IMR-90 (cell line): ENCODE results near the gene C1QTNF5. TPM values are rescaled to one million over a fixed set of nuclear protein-coding genes. Genes with fewer than 3 reads are reported as not detected.

Experiments
- ATAC-seq: fragments of 200-7000 bp; cut with Tn5 transposase; 2 replicates; pipeline ENCODE4 v1.9.1; 2020; ENCODE audit warnings: low read depth, mild to moderate bottlenecking, moderate library complexity
- BruUV-seq: library from RNA; stranded (reverse); fragments of 400-500 nt; replicated peaks from 2 replicates; lab custom pipeline; 2021; lab: Mats Ljungman, UMichigan
- CTCF ChIA-PET: fragments of 300-600 bp; formaldehyde crosslinking; extraction: SDS; loops from one replicate; lab custom pipeline; 2021; ENCODE audit warnings: antibody characterized with exemption; lab: Yijun Ruan, JAX
- POLR2A ChIA-PET: fragments of 300-600 bp; sonication (Branson Sonifier 250); formaldehyde crosslinking; loops from one replicate; lab custom pipeline; 2022; ENCODE audit warnings: antibody characterized with exemption; ENCODE audit not compliant: unreplicated experiment; lab: Charles Lee
- DNase-seq: peaks from one replicate; pipeline ENCODE4 v3.0.0; 2013
- H2AFZ ChIP-seq: replicated peaks from 2 replicates; pipeline ENCODE3; 2013; ENCODE audit warnings: low read length, mild to moderate bottlenecking; ENCODE audit not compliant: poor library complexity
- H2AK5ac ChIP-seq: 2 replicates; pipeline ENCODE4 v1.6.1; 2013; ENCODE audit warnings: low read depth, low read length, inconsistent platforms
- H2AK9ac ChIP-seq: replicated peaks from 2 replicates; pipeline ENCODE3; 2013; ENCODE audit warnings: mild to moderate bottlenecking, low read depth, low read length, moderate library complexity; ENCODE audit not compliant: poor library complexity
- H2BK120ac ChIP-seq: 2 replicates; pipeline ENCODE4 v1.6.1; 2013; ENCODE audit warnings: low read depth, low read length, inconsistent platforms
- H2BK15ac ChIP-seq: 3 replicates; pipeline ENCODE4 v1.6.1; 2013; ENCODE audit warnings: low read depth, low read length, inconsistent platforms
- H2BK20ac ChIP-seq: 2 replicates; pipeline ENCODE4 v1.6.1; 2013; ENCODE audit warnings: low read depth, mild to moderate bottlenecking, inconsistent platforms, low read length, moderate library complexity
- H2BK5ac ChIP-seq: 2 replicates; pipeline ENCODE4 v1.6.1; 2013; ENCODE audit warnings: mild to moderate bottlenecking, low read depth, low read length, inconsistent platforms; ENCODE audit not compliant: poor library complexity, severe bottlenecking
- H3K14ac ChIP-seq: replicated peaks from 2 replicates; pipeline ENCODE4 v1.6.1; 2013; ENCODE audit warnings: low read depth, low read length, inconsistent platforms
- H3K18ac ChIP-seq: 2 replicates; pipeline ENCODE4 v1.6.1; 2013; ENCODE audit warnings: low read depth, low read length, control low read depth
- H3K23ac ChIP-seq: 2 replicates; pipeline ENCODE4 v1.6.1; 2013; ENCODE audit warnings: low read depth, low read length, inconsistent platforms
- H3K27ac ChIP-seq: 2 replicates; pipeline ENCODE4 v1.5.1; 2013; ENCODE audit warnings: mild to moderate bottlenecking, control low read depth, low read length; ENCODE audit not compliant: insufficient read depth
- H3K27me3 ChIP-seq: 2 replicates; pipeline ENCODE4 v1.6.1; 2013; ENCODE audit warnings: low read length; ENCODE audit not compliant: control insufficient read depth, insufficient read depth
- H3K36me3 ChIP-seq: 2 replicates; pipeline ENCODE4 v1.6.1; 2013; ENCODE audit warnings: low read length, mixed read lengths; ENCODE audit not compliant: control insufficient read depth, insufficient read depth
- H3K4ac ChIP-seq: 2 replicates; pipeline ENCODE4 v1.6.1; 2013; ENCODE audit warnings: low read depth, low read length, inconsistent platforms
- H3K4me1 ChIP-seq: 2 replicates; pipeline ENCODE4 v1.6.1; 2013; ENCODE audit warnings: low read length, mixed read lengths; ENCODE audit not compliant: control insufficient read depth, insufficient read depth
- H3K4me2 ChIP-seq: 2 replicates; pipeline ENCODE4 v1.6.1; 2013; ENCODE audit warnings: low read depth, mild to moderate bottlenecking, control low read depth, low read length, moderate library complexity
- H3K4me3 ChIP-seq: 2 replicates; pipeline ENCODE4 v1.5.1; 2013; ENCODE audit warnings: low read depth, mild to moderate bottlenecking, control low read depth, low read length, moderate library complexity; ENCODE audit not compliant: insufficient read depth
- H3K56ac ChIP-seq: 2 replicates; pipeline ENCODE4 v1.6.1; 2013; ENCODE audit warnings: low read length, inconsistent platforms; ENCODE audit not compliant: insufficient read depth; ENCODE audit errors: extremely low read depth
- H3K79me1 ChIP-seq, 2 experiments: 2 replicates each; pipeline ENCODE4 v1.6.1; 2013; ENCODE audit warnings: low read length in 2 of 2, inconsistent platforms in 1 of 2, low read depth in 1 of 2
- H3K9ac ChIP-seq: 2 replicates; pipeline ENCODE4 v1.6.1; 2013; ENCODE audit warnings: low read depth, low read length, control low read depth
- H3K9me1 ChIP-seq: 2 replicates; pipeline ENCODE4 v1.6.1; 2013; ENCODE audit warnings: low read length, inconsistent platforms; ENCODE audit not compliant: insufficient read depth
- H3K9me3 ChIP-seq: 2 replicates; pipeline ENCODE4 v1.6.1; 2013; ENCODE audit warnings: low read length; ENCODE audit not compliant: control insufficient read depth, insufficient read depth
- H4K20me1 ChIP-seq: 2 replicates; pipeline ENCODE4 v1.6.1; 2013; ENCODE audit warnings: low read length, inconsistent platforms; ENCODE audit not compliant: insufficient read depth
- H4K5ac ChIP-seq: 2 replicates; pipeline ENCODE4 v1.6.1; 2013; ENCODE audit warnings: mild to moderate bottlenecking, low read depth, low read length, control low read depth
- H4K8ac ChIP-seq, 2 experiments: 2 replicates each; pipeline ENCODE4 v1.6.1; 2013; ENCODE audit warnings: low read depth in 2 of 2, low read length in 2 of 2, control low read depth in 1 of 2, inconsistent platforms in 1 of 2
- H4K91ac ChIP-seq: 2 replicates; pipeline ENCODE4 v1.6.1; 2013; ENCODE audit warnings: low read depth, low read length, inconsistent platforms; ENCODE audit not compliant: insufficient read depth
- BHLHE40 ChIP-seq: fragments of 150-350 bp; IDR thresholded peaks from 2 replicates; pipeline ENCODE4 v1.6.1; 2016; ENCODE audit warnings: mild to moderate bottlenecking, low read depth, low read length
- CEBPB ChIP-seq: IDR thresholded peaks from 2 replicates; pipeline ENCODE4 v1.6.1; 2012; ENCODE audit warnings: low read depth, low read length, improper control_type of control experiment
- CHD1 ChIP-seq: IDR thresholded peaks from 2 replicates; pipeline ENCODE4 v1.6.1; 2012; ENCODE audit warnings: low read depth, low read length, improper control_type of control experiment
- FOS ChIP-seq: fragments of 150-350 bp; IDR thresholded peaks from 2 replicates; pipeline ENCODE4 v1.6.1; 2016; ENCODE audit warnings: low read depth, low read length
- MAFK ChIP-seq: IDR thresholded peaks from 2 replicates; pipeline ENCODE4 v1.6.1; 2012; ENCODE audit warnings: low read depth, low read length, improper control_type of control experiment
- MAZ ChIP-seq: IDR thresholded peaks from 2 replicates; pipeline ENCODE4 v1.6.1; 2012; ENCODE audit warnings: low read depth, mild to moderate bottlenecking, low read length, improper control_type of control experiment, moderate library complexity, borderline replicate concordance
- MXI1 ChIP-seq: IDR thresholded peaks from 2 replicates; pipeline ENCODE4 v1.6.1; 2012; ENCODE audit warnings: low read depth, mild to moderate bottlenecking, low read length, moderate library complexity, borderline replicate concordance
- NFE2L2 ChIP-seq: fragments of 150-350 bp; IDR thresholded peaks from 2 replicates; pipeline ENCODE4 v1.6.1; 2016; ENCODE audit warnings: low read depth, mild to moderate bottlenecking, low read length
- RCOR1 ChIP-seq: IDR thresholded peaks from 2 replicates; pipeline ENCODE4 v1.6.1; 2012; ENCODE audit warnings: mild to moderate bottlenecking, low read length, improper control_type of control experiment; ENCODE audit not compliant: insufficient replicate concordance
- RFX5 ChIP-seq: IDR thresholded peaks from 2 replicates; pipeline ENCODE4 v1.8.0; 2012; ENCODE audit warnings: low read depth, mild to moderate bottlenecking, low read length, moderate library complexity
- SMC3 ChIP-seq: fragments of 150-350 bp; IDR thresholded peaks from 2 replicates; pipeline ENCODE4 v1.6.1; 2016; ENCODE audit warnings: low read depth, mild to moderate bottlenecking, antibody characterized with exemption, low read length, moderate library complexity
- WGBS, 2 experiments: methylation state at CpG; one replicate each; pipeline versions ENCODE4 v1.1.5 to v1.1.7; 2013; ENCODE audit warnings: missing lambda C conversion rate in 2 of 2; ENCODE audit not compliant: insufficient read length in 1 of 2; ENCODE audit errors: extremely low coverage in 2 of 2; 5-methylcytosine and 5-hydroxymethylcytosine counted together
- dilution Hi-C: fragments of 300-500 bp; cut with HindIII; formaldehyde crosslinking; loops from one replicate; pipeline ENCODE4 v1.14.3; 2018; ENCODE audit warnings: low sequenced_read_pairs; ENCODE audit not compliant: unreplicated experiment
- in situ Hi-C: fragments of 300-500 bp; cut with MboI; formaldehyde crosslinking; loops from 3 replicates; pipeline ENCODE4 v1.14.3; 2019; ENCODE audit warnings: low sequenced_read_pairs, inconsistent platforms, mixed read lengths
- intact Hi-C: fragments of 100-400 bp; cut with micrococcal nuclease; formaldehyde crosslinking; loops from 2 replicates; pipeline ENCODE4 v1.10.0; 2022
- polyA plus RNA-seq, 3 experiments: library from polyadenylated mRNA; depleted of rRNA; stranded (reverse); fragments of >200 nt; gene quantifications; 2 replicates each; pipeline ENCODE4 v1.2.3, GENCODE V29; 2012; ENCODE audit warnings: low replicate concordance in 1 of 3
- total RNA-seq: library from RNA; depleted of rRNA; stranded (reverse); fragments of >200 nt; gene quantifications from 2 replicates; pipeline ENCODE4 v1.2.3, GENCODE V29; 2012
- TF ChIP-seq, protein P1 (sequence below): fragments of 150-350 bp; IDR thresholded peaks from 2 replicates; pipeline ENCODE4 v1.6.1; 2017; ENCODE audit warnings: mild to moderate bottlenecking, antibody characterized with exemption, low read length, low read depth
- TF ChIP-seq, protein P2 (sequence below): conservative IDR thresholded peaks from 2 replicates; pipeline ENCODE4 v1.5.1; 2012; ENCODE audit warnings: mild to moderate bottlenecking, low read depth, low read length, improper control_type of control experiment
- TF ChIP-seq, protein P3 (sequence below): fragments of 150-350 bp; IDR thresholded peaks from 2 replicates; pipeline ENCODE4 v1.6.1; 2016; ENCODE audit warnings: low read depth, mild to moderate bottlenecking, low read length, moderate library complexity, borderline replicate concordance

C1QTNF5 gene
- total and polyA plus RNA-seq, 2 of the 4 experiments (the other 2 are of a cell fraction) = 2.0 to 5.4 TPM

DNA sequence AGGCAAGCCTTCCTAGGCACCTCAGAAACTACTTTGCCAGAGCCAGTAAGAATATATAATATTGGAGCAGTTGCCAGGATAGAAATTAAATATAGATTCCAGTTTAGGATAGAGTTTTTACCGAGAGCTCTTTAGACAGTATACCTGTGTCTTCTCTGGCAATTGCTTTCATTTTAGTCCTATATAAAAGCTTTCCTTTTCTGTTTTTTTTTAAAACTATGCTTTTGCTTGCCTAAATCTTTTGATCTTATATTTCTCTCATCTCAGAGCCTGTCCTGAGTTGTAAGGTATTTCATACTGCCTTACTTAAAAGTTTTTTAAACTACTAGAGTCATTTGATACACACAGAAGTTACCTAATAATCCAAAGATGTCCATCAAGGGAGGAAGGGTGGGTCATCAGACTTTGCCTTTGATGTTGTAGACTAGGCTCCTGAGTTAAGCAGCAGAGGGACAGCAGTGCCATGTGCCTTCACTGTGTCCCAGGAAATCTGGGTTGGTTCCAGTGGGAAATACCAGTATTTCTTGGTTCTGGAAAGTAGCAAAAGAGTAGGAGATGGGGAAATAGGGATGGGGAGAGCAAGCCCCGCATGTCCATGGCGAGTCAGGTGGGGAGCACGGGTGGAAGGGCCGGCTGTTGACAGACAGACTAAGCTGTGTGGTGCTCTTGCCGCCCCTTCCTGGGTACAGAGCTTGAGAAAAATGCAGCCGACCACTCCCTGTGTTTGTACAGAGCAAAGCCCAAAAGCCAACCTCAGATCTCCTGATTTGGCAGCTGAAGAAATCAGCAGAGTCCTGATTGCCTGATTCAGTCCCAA is 34.9 kb downstream of the C1QTNF5 start:
- H3K9me1 ChIP-seq = peaks cover 13% of the 10 kb centered on the region
- peaks cover 14 to 44% of the 10 kb centered on the region in 2 experiments for H3K79me1 ChIP-seq
- ChIA-PET CTCF (interaction anchor here (0.6 to 1.1 kb wide), 4 partner anchors 10 to 396 kb away, joined by 3 to 4 read pairs (median 4); no protein-coding TSS in a partner anchor), POLR2A (no interaction called here)
- H2BK120ac ChIP-seq = no peak overlapping the region
- dilution Hi-C loops (no loop called here), in situ Hi-C loops (no loop called here), intact Hi-C loops (no loop called here)
- H4K8ac ChIP-seq = no peak overlapping the region
- H2AK9ac ChIP-seq = no peak overlapping the region
- no peak overlapping the region for H3K4me2 ChIP-seq
- no peak overlapping the region for H3K23ac ChIP-seq
- no peak overlapping the region; the same call in 1 of the 2 replicates for H3K4ac ChIP-seq
- H3K4me3 ChIP-seq = no peak overlapping the region
- no peak for DNase-seq
- no peak overlapping the region for H2AFZ ChIP-seq
- no peak overlapping the region; the same call in 1 of the 2 replicates for H3K14ac ChIP-seq
- peaks cover 44% of the 10 kb centered on the region for H3K36me3 ChIP-seq
- H3K27me3 ChIP-seq = no peaks in the 10 kb centered on the region
- peak overlapping the region; percentile 11; the same call in 1 of the 2 replicates for H3K27ac ChIP-seq
- H2BK15ac ChIP-seq = no peak overlapping the region
- no peak overlapping the region for H2BK20ac ChIP-seq
- no peak overlapping the region for H3K56ac ChIP-seq
- no peak overlapping the region for H4K91ac ChIP-seq
- no peak overlapping the region for H3K18ac ChIP-seq
- no peak overlapping the region for H3K9ac ChIP-seq
- BruUV-seq = no TSS peak
- no peak overlapping the region for H2BK5ac ChIP-seq
- H4K5ac ChIP-seq = no peak overlapping the region
- peak; percentile 9; the same call in 1 of the 2 replicates for ATAC-seq
- peaks cover 7% of the 10 kb centered on the region for H4K20me1 ChIP-seq
- WGBS, 2 experiments = 93% methylated on average over 3 of the region's 7 CpGs; no CpG with 5 or more reads in 1 of the 2 experiments
- no peak overlapping the region for H2AK5ac ChIP-seq
- peaks cover 8% of the 10 kb centered on the region for H3K4me1 ChIP-seq
- H3K9me3 ChIP-seq = no peaks in the 10 kb centered on the region
- TF ChIP-seq NFE2L2 = no peak
- TF ChIP-seq, protein P1, sequence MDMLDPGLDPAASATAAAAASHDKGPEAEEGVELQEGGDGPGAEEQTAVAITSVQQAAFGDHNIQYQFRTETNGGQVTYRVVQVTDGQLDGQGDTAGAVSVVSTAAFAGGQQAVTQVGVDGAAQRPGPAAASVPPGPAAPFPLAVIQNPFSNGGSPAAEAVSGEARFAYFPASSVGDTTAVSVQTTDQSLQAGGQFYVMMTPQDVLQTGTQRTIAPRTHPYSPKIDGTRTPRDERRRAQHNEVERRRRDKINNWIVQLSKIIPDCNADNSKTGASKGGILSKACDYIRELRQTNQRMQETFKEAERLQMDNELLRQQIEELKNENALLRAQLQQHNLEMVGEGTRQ = no peak
- TF ChIP-seq, protein P2, sequence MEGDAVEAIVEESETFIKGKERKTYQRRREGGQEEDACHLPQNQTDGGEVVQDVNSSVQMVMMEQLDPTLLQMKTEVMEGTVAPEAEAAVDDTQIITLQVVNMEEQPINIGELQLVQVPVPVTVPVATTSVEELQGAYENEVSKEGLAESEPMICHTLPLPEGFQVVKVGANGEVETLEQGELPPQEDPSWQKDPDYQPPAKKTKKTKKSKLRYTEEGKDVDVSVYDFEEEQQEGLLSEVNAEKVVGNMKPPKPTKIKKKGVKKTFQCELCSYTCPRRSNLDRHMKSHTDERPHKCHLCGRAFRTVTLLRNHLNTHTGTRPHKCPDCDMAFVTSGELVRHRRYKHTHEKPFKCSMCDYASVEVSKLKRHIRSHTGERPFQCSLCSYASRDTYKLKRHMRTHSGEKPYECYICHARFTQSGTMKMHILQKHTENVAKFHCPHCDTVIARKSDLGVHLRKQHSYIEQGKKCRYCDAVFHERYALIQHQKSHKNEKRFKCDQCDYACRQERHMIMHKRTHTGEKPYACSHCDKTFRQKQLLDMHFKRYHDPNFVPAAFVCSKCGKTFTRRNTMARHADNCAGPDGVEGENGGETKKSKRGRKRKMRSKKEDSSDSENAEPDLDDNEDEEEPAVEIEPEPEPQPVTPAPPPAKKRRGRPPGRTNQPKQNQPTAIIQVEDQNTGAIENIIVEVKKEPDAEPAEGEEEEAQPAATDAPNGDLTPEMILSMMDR = no peak
- TF ChIP-seq MAZ = no peak
- TF ChIP-seq, protein P3, sequence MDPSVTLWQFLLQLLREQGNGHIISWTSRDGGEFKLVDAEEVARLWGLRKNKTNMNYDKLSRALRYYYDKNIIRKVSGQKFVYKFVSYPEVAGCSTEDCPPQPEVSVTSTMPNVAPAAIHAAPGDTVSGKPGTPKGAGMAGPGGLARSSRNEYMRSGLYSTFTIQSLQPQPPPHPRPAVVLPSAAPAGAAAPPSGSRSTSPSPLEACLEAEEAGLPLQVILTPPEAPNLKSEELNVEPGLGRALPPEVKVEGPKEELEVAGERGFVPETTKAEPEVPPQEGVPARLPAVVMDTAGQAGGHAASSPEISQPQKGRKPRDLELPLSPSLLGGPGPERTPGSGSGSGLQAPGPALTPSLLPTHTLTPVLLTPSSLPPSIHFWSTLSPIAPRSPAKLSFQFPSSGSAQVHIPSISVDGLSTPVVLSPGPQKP = no peak
- no peak for TF ChIP-seq FOS
- no peak for TF ChIP-seq RFX5
- TF ChIP-seq SMC3 = no peak
- TF ChIP-seq CHD1 = no peak
- no peak for TF ChIP-seq MXI1
- TF ChIP-seq MAFK = no peak
- no peak for TF ChIP-seq BHLHE40
- TF ChIP-seq RCOR1 = no peak
- no peak for TF ChIP-seq CEBPB
